Stomach (tissue), 4 donors: Measurements from ENCODE around the gene GPER1.

Experiments
- CTCF ChIP-seq, 7 experiments: fragments of 450-650 bp in 4 of 7; fragments of 200-600 bp in 3 of 7; sonication (generic) in 3 of 7; IDR thresholded peaks; one replicate each; pipeline ENCODE4 v1.5.1; 2016 to 2019; ENCODE audit warnings: antibody characterized with exemption in 7 of 7, control low read depth in 2 of 7, mild to moderate bottlenecking in 1 of 7
- EP300 ChIP-seq: sonication (generic); formaldehyde crosslinking; IDR thresholded peaks from one replicate; pipeline ENCODE4 v1.6.1; 2017; ENCODE audit warnings: antibody characterized with exemption
- POLR2A ChIP-seq, 4 donors: fragments of 450-650 bp; IDR thresholded peaks; one replicate each; pipeline ENCODE4 v1.6.1; 2016; ENCODE audit warnings: antibody characterized with exemption in 4 of 4, control low read depth in 2 of 4, mild to moderate bottlenecking in 1 of 4, moderate library complexity in 1 of 4
- POLR2AphosphoS5 ChIP-seq, 3 donors: sonication (generic); formaldehyde crosslinking; IDR thresholded peaks; one replicate each; pipeline ENCODE4 v1.6.1; 2016; ENCODE audit warnings: antibody characterized with exemption in 3 of 3

- TF ChIP-seq CTCF (IDR thresholded peaks at IDR 0.05) (no peak), POLR2A (IDR thresholded peaks at IDR 0.05) (no peak), POLR2AphosphoS5 (IDR thresholded peaks at IDR 0.05) (no peak), EP300 (no peak)
Measured at GRCh38 chr7:1085266-1085665, 2.6 kb upstream of the GPER1 start.
